Heart left ventricle (tissue), 13 donors: ENCODE measurements around the gene PPFIBP1.

Source experiments
- CTCF ChIP-seq, 12 donors: fragments of 200-600 bp; sonication (generic) in 4 of 12; IDR thresholded peaks; one replicate each; pipeline versions ENCODE4 v1.5.0 to v1.8.0; 2018 to 2022; ENCODE audit warnings: antibody characterized with exemption in 12 of 12, mild to moderate bottlenecking in 5 of 12
- POLR2A ChIP-seq, 2 donors: fragments of 450-650 bp; IDR thresholded peaks; one replicate each; pipeline ENCODE4 v1.6.1; 2017; ENCODE audit warnings: antibody characterized with exemption in 2 of 2, mild to moderate bottlenecking in 2 of 2, moderate library complexity in 2 of 2
- donor health status: ischemic (EF 13 %, LVEDD 7.1; RV severe dilation, severe dysfunction).
- donor health status: DM: no; HTN: yes; CAD: no.
- donor health status: DM: no; HTN: no; CAD: no.
- donor health status: ischemic (EF 25% LVEDD 6.9; RV normal size, moderate dysfunction).
- donor health status: ischemic (EF 25% LVEDD 5.7; RV mildly dilated, moderate dysfunction).
- donor health status: ischemic (EF 35%, LVEDD 5.7; RV mildly dilated, moderate dysfunction).
- donor health status: nonischemic (EF 11% LVEDD 7.7; RV severe dilation, severe dysfunction).
- donor health status: DM: yes; HTN: yes; CAD: no.
- donor health status: PGD.
- donor health status: ischemic (EF 29% LVEDD 5.4; RV normal size, mild dysfunction).
- donor health status: nonischemic (EF 23%, LVEDD 6.1; RV moderate dilation, normal function).

- TF ChIP-seq CTCF (IDR thresholded peaks at IDR 0.05) (no peak), POLR2A (IDR thresholded peaks at IDR 0.05) (no peak)
Measured at GRCh38 chr12:27674989-27675388, 151.0 kb downstream of the PPFIBP1 start.
